K562 (cell line): ENCODE results near the gene ARSK. TPM values are rescaled to one million over a fixed set of nuclear protein-coding genes. Genes with fewer than 3 reads are reported as not detected.

ENCODE experiments used
- ATAC-seq: fragments of 200-7000 bp; cut with Tn5 transposase; 3 replicates; pipeline ENCODE4 v1.9.1; 2020; ENCODE audit warnings: moderate library complexity
- BruUV-seq: library from RNA; stranded (reverse); fragments of 400-500 nt; replicated peaks from 2 replicates; lab custom pipeline; 2021; lab: Mats Ljungman, UMichigan
- CTCF ChIA-PET: fragments of 300-600 bp; formaldehyde crosslinking; extraction: SDS; loops from one replicate; lab custom pipeline; 2021; ENCODE audit warnings: low intra/inter-chr PET ratio; lab: Yijun Ruan, JAX
- POLR2A ChIA-PET: fragments of 300-600, 350-650 bp; sonication (Branson Sonifier 250); formaldehyde crosslinking; extraction: SDS; loops from one replicate; lab custom pipeline; 2021; ENCODE audit warnings: antibody characterized with exemption, inconsistent platforms; lab: Yijun Ruan, JAX
- DNase-seq, 4 experiments: peaks; one replicate each; pipeline versions ENCODE4 v3.0.0 to v3.0.0-alpha.2; 2011 to 2018; ENCODE audit warnings: low spot score in 3 of 4, mixed read lengths in 3 of 4; ENCODE audit errors: extremely low read depth in 1 of 4
- FAIRE-seq: peaks from 2 replicates; lab custom pipeline; 2011; peaks lifted over from hg19 to GRCh38; lab: Jason Lieb, UNC
- H2AFZ ChIP-seq: 2 replicates; pipeline ENCODE4 v1.6.0; 2011; ENCODE audit warnings: low read depth, low read length, control low read depth, inconsistent platforms
- H3K27ac ChIP-seq: fragments of 200-600 bp; 3 replicates; pipeline ENCODE4 v1.8.0; 2011; ENCODE audit warnings: low read depth, mild to moderate bottlenecking, control low read depth, inconsistent platforms, low read length, moderate library complexity, mixed read lengths; ENCODE audit errors: extremely low read depth
- H3K27me3 ChIP-seq, 2 experiments: fragments of 300-600 bp in 1 of 2; 2 replicates in 1 of 2; 3 replicates in 1 of 2; pipeline versions ENCODE4 v1.6.0 to v1.8.0; 2011; ENCODE audit warnings: inconsistent platforms in 2 of 2, low read length in 2 of 2, mild to moderate bottlenecking in 1 of 2, mixed read lengths in 1 of 2, moderate library complexity in 1 of 2; ENCODE audit not compliant: control insufficient read depth in 2 of 2, insufficient read depth in 2 of 2
- H3K36me3 ChIP-seq: fragments of 300-600 bp; 3 replicates; pipeline ENCODE4 v1.8.0; 2011; ENCODE audit warnings: mild to moderate bottlenecking, low read length, inconsistent platforms; ENCODE audit not compliant: control insufficient read depth, insufficient read depth
- H3K4me1 ChIP-seq, 2 experiments: fragments of 200-600 bp in 1 of 2; replicated peaks in 1 of 2; 2 replicates in 1 of 2; 3 replicates in 1 of 2; pipeline versions ENCODE4 v1.5.1 to v1.8.0; 2011; ENCODE audit warnings: inconsistent platforms in 2 of 2, low read length in 2 of 2, mild to moderate bottlenecking in 1 of 2, mixed read lengths in 1 of 2, moderate library complexity in 1 of 2; ENCODE audit not compliant: control insufficient read depth in 2 of 2, insufficient read depth in 2 of 2
- H3K4me2 ChIP-seq: 2 replicates; pipeline ENCODE4 v1.6.1; 2011; ENCODE audit warnings: low read length, control low read depth, inconsistent platforms, mixed read lengths; ENCODE audit not compliant: insufficient read depth
- H3K4me3 ChIP-seq: fragments of 200-600 bp; sonication (generic), shearing (Covaris generic); 2 replicates; pipeline ENCODE4 v1.5.1; 2016; ENCODE audit warnings: control low read depth, inconsistent platforms
- H3K79me2 ChIP-seq: fragments of 200-600 bp; 3 replicates; pipeline ENCODE4 v1.8.0; 2011; ENCODE audit warnings: low read length, inconsistent platforms; ENCODE audit not compliant: control insufficient read depth, insufficient read depth
- H3K9ac ChIP-seq, 2 experiments: 2 replicates each; pipeline versions ENCODE4 v1.6.0 to v1.6.1; 2011; ENCODE audit warnings: low read depth in 2 of 2, low read length in 2 of 2, control low read depth in 1 of 2, inconsistent platforms in 1 of 2, mild to moderate bottlenecking in 1 of 2, mixed read lengths in 1 of 2; ENCODE audit not compliant: insufficient read depth in 1 of 2
- H3K9me1 ChIP-seq: one replicate; pipeline ENCODE4 v1.6.0; 2011; ENCODE audit warnings: inconsistent platforms, mild to moderate bottlenecking, low read length, moderate library complexity; ENCODE audit not compliant: control insufficient read depth, insufficient read depth
- H3K9me3 ChIP-seq: replicated peaks from 2 replicates; pipeline ENCODE4 v1.5.1; 2011; ENCODE audit warnings: low read depth, low read length, inconsistent platforms; ENCODE audit not compliant: control insufficient read depth, insufficient read depth
- H4K20me1 ChIP-seq: replicated peaks from 2 replicates; pipeline ENCODE4 v1.6.1; 2011; ENCODE audit warnings: low read length, inconsistent platforms, mixed read lengths; ENCODE audit not compliant: control insufficient read depth, insufficient read depth
- C11orf30 ChIP-seq: fragments of 450-650 bp; IDR thresholded peaks from 2 replicates; pipeline ENCODE4 v1.6.1; 2016; ENCODE audit warnings: low read depth, mild to moderate bottlenecking
- MAFG ChIP-seq: fragments of 450-650 bp; conservative IDR thresholded peaks from 2 replicates; pipeline ENCODE4 v1.6.1; 2016; ENCODE audit warnings: missing genetic modification characterization, missing compliant biosample characterization
- MAFK ChIP-seq: IDR thresholded peaks from 2 replicates; pipeline ENCODE4 v1.6.1; 2011; ENCODE audit warnings: low read length, improper control_type of control experiment
- NFE2 ChIP-seq: IDR thresholded peaks from 2 replicates; pipeline ENCODE4 v1.6.1; 2014; ENCODE audit warnings: antibody characterized with exemption, low read depth
- SMARCB1 ChIP-seq: IDR thresholded peaks from 2 replicates; pipeline ENCODE4 v1.6.1; 2011; ENCODE audit warnings: improper control_type of control experiment, low read depth; ENCODE audit not compliant: insufficient read length
- WGBS: fragments of 100-300 bp; shearing (Covaris generic); methylation state at CpG from one replicate; pipeline ENCODE4 v1.1.6; 2016; ENCODE audit warnings: low coverage, mixed read lengths; ENCODE audit not compliant: insufficient coverage; ENCODE audit errors: missing lambda C conversion rate; 5-methylcytosine and 5-hydroxymethylcytosine counted together
- in situ Hi-C: fragments of 300-500 bp; cut with MboI; formaldehyde crosslinking; loops from 4 replicates; pipeline ENCODE4 v1.15.0; 2018; ENCODE audit warnings: inconsistent platforms, mixed read lengths
- intact Hi-C: fragments of 100-400 bp; cut with micrococcal nuclease; formaldehyde crosslinking; loops from 2 replicates; pipeline ENCODE4 v1.14.2; 2022
- polyA plus RNA-seq, 8 experiments: library from polyadenylated mRNA; depleted of rRNA in 4 of 8; stranded (reverse) in 5 of 8; unstranded in 3 of 8; fragments of >200 nt; fragmentation: Nextera tagmentation in 2 of 8; fragmentation: Illumina TruSeq in 1 of 8; extraction: Ambion mirVana in 2 of 8; extraction: Trizol in 1 of 8; gene quantifications; 2 replicates each; pipeline versions ENCODE4 v1.2.1 to v1.2.3, GENCODE V29; 2011 to 2014; ENCODE audit warnings: inconsistent platforms in 1 of 8, missing spikeins in 1 of 8
- total RNA-seq, 7 experiments: library from RNA; depleted of rRNA in 6 of 7; stranded (reverse); fragments of >200 nt in 6 of 7; fragmentation: Illumina TruSeq in 2 of 7; extraction: Trizol in 2 of 7; gene quantifications; 2 replicates each; pipeline versions ENCODE4 v1.2.1 to v1.2.3, GENCODE V29; 2011 to 2021; ENCODE audit warnings: low replicate concordance in 1 of 7
- TF ChIP-seq, protein P1 (sequence below): fragments of 450-650 bp; formaldehyde crosslinking; IDR thresholded peaks from 2 replicates; pipeline ENCODE4 v1.4.0; 2022; ENCODE audit warnings: missing genetic modification characterization

ARSK gene
- total and polyA plus RNA-seq, 9 of the 15 experiments (the other 6 are each of a cell fraction or from before 2014, with no cell fraction given), result 2.7 to 9.4 (median 7.1) TPM

DNA sequence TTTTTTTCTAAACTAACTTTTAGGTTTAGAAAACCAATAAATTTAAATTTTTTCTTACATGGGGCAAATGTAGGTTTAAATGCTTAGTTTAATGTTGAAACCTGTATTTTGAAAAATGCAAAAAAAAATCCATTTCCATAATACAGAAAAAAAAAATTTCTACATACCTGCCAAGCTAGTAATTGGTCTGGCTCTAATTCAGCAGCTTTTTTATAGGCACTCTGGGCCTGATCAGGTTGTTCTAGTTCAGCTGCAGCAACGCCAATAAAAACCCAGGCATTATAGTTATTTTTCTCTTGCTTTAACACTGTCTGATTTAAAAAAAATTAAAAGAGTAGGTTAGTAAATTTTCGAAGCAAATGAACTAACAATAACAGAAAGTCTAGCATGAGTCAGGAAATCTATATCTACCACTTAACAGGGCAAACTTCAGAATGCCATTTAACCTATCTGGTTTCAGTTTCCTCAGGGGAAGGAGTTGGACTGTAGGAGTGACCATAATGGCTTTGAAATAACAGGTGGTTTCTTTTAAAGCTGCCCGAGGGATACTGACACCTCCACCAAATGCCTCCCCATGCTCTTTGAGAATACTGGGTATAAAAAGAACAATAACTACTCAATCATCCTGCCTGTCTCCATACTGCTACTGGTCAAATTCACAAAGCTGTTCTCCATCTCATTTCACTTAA is 11.7 kb upstream of the ARSK start:
- BruUV-seq, result no TSS peak
- 0 out of 3 replicates have a peak, but pooled peaks cover 5% of the 10 kb centered on the region for H3K79me2 ChIP-seq
- H3K4me1 ChIP-seq, result peaks cover 0 to 2% of the 10 kb centered on the region in 2 experiments; a peak in 2 of 5 replicates
- H3K36me3 ChIP-seq, result peaks cover 77% of the 10 kb centered on the region
- peak overlapping the region in 1 of 2 experiments; percentile 7; a peak in 1 of 4 replicates for H3K9ac ChIP-seq
- FAIRE-seq, result peak; percentile 46
- CTCF ChIA-PET, result no interaction called here
- H3K4me3 ChIP-seq, result no peak overlapping the region
- POLR2A ChIA-PET, result interaction anchor here (1.0 kb wide), 2 partner anchors 12 to 15 kb away, joined by 3 to 4 read pairs; no protein-coding TSS in a partner anchor
- H3K4me2 ChIP-seq, result 0 out of 2 replicates have a peak overlapping the region, but pooled peaks have one; percentile 16
- H3K27me3 ChIP-seq, result no peaks in the 10 kb centered on the region
- H3K27ac ChIP-seq, result peak overlapping the region; percentile 25; the same call in 1 of the 3 replicates
- H3K9me1 ChIP-seq, result no peaks in the 10 kb centered on the region
- intact Hi-C loops (no loop called here), in situ Hi-C loops (loop anchor here (10.0 kb wide), 1 partner anchor 222 kb away; no protein-coding TSS in a partner anchor)
- ATAC-seq, result peak; percentile 86
- DNase-seq, result peak in 2 of 4 experiments; percentile 35
- TF ChIP-seq, protein P1, sequence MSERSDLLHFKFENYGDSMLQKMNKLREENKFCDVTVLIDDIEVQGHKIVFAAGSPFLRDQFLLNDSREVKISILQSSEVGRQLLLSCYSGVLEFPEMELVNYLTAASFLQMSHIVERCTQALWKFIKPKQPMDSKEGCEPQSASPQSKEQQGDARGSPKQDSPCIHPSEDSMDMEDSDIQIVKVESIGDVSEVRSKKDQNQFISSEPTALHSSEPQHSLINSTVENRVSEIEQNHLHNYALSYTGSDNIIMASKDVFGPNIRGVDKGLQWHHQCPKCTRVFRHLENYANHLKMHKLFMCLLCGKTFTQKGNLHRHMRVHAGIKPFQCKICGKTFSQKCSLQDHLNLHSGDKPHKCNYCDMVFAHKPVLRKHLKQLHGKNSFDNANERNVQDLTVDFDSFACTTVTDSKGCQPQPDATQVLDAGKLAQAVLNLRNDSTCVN, result no peak
- peak; percentile 50; the same call in 1 of the 2 replicates for TF ChIP-seq NFE2
- 0 out of 2 replicates have a peak, but pooled peaks have one; percentile 19 for TF ChIP-seq MAFG (tag)
- TF ChIP-seq MAFK, result 0 out of 2 replicates have a peak, but pooled peaks have one; percentile 16
- TF ChIP-seq SMARCB1, result no peak
- TF ChIP-seq C11orf30, result 0 out of 2 replicates have a peak, but pooled peaks have one; percentile 11
- 31% methylated on average over 3 of the region's 3 CpGs for WGBS
- H4K20me1 ChIP-seq, result no peaks in the 10 kb centered on the region
- H2AFZ ChIP-seq, result no peak overlapping the region
- H3K9me3 ChIP-seq, result no peaks in the 10 kb centered on the region
